Suprapubic skin (tissue), 4 donors: ENCODE data around the gene NLRP13. TPM values are rescaled to one million over a fixed set of nuclear protein-coding genes. Genes with fewer than 3 reads are reported as not detected.
"Not testable (repeated sequence)": the region's sequence is repeated elsewhere in the genome, so short reads cannot be mapped to it uniquely, and the experiment has no call there.

ENCODE experiments used
- DNase-seq, 2 donors: peaks; one replicate each; pipeline ENCODE4 v3.0.0-alpha.2; 2019; ENCODE audit warnings: low spot score in 2 of 2
- H3K27ac ChIP-seq: fragments of 200-600 bp; sonication (generic); one replicate; pipeline ENCODE4 v1.5.1; 2019
- H3K27me3 ChIP-seq: fragments of 200-600 bp; sonication (generic); one replicate; pipeline ENCODE4 v1.5.1; 2019
- H3K36me3 ChIP-seq: fragments of 200-600 bp; sonication (generic); one replicate; pipeline ENCODE4 v1.5.1; 2019
- H3K4me1 ChIP-seq: fragments of 200-600 bp; sonication (generic); one replicate; pipeline ENCODE4 v1.5.1; 2019
- H3K4me3 ChIP-seq: fragments of 200-600 bp; sonication (generic); one replicate; pipeline ENCODE4 v1.5.1; 2019; ENCODE audit warnings: mild to moderate bottlenecking
- H3K9me3 ChIP-seq: fragments of 200-600 bp; sonication (generic); one replicate; pipeline ENCODE4 v1.5.1; 2019
- CTCF ChIP-seq, 2 donors: fragments of 200-600 bp in 1 of 2; fragments of 450-650 bp in 1 of 2; sonication (generic) in 1 of 2; IDR thresholded peaks; one replicate each; pipeline ENCODE4 v1.5.1; 2016 to 2019; ENCODE audit warnings: antibody characterized with exemption in 2 of 2, mild to moderate bottlenecking in 1 of 2, moderate library complexity in 1 of 2
- EP300 ChIP-seq: sonication (generic); formaldehyde crosslinking; IDR thresholded peaks from one replicate; pipeline ENCODE4 v1.6.1; 2017; ENCODE audit warnings: antibody characterized with exemption
- POLR2A ChIP-seq, 2 donors: fragments of 450-650 bp; IDR thresholded peaks; one replicate each; pipeline ENCODE4 v1.6.1; 2017; ENCODE audit warnings: antibody characterized with exemption in 2 of 2, mild to moderate bottlenecking in 2 of 2, moderate library complexity in 2 of 2
- POLR2AphosphoS5 ChIP-seq, 3 donors: sonication (generic); formaldehyde crosslinking; IDR thresholded peaks; one replicate each; pipeline ENCODE4 v1.6.1; 2017; ENCODE audit warnings: antibody characterized with exemption in 3 of 3
- WGBS: methylation state at CpG from one replicate; pipeline ENCODE4 v1.1.5; 2018; 5-methylcytosine and 5-hydroxymethylcytosine counted together
- total RNA-seq, 4 donors: library from RNA; depleted of rRNA; stranded (reverse); fragments of >200 nt; gene quantifications; one replicate each; pipeline ENCODE4 v1.1.0, GENCODE V29; 2016

NLRP13 gene
- total RNA-seq, 4 donors from 2014 or later, result not detected

GRCh38 chr19:55930996-55931515 lies 1.1 kb downstream of the NLRP13 start:
- H3K4me3 ChIP-seq, result no peak overlapping the region
- no peak for DNase-seq
- H3K36me3 ChIP-seq, result no peaks in the 10 kb centered on the region
- H3K9me3 ChIP-seq, result peaks cover 5% of the 10 kb centered on the region
- no peaks in the 10 kb centered on the region for H3K27me3 ChIP-seq
- TF ChIP-seq CTCF (IDR thresholded peaks at IDR 0.05) (no peak), EP300 (no peak), POLR2AphosphoS5 (IDR thresholded peaks at IDR 0.05) (no peak), POLR2A (IDR thresholded peaks at IDR 0.05) (no peak)
- WGBS, result 83% methylated on average over 14 of the region's 14 CpGs
- H3K4me1 ChIP-seq, result no peaks in the 10 kb centered on the region
- H3K27ac ChIP-seq, result no peak overlapping the region

- H3K27me3 ChIP-seq, H3K4me1 ChIP-seq, H3K9me3 ChIP-seq, H3K36me3 ChIP-seq, H3K27ac ChIP-seq, H3K4me3 ChIP-seq, DNase-seq: not testable (repeated sequence)
- 95% methylated on average over 5 of the region's 5 CpGs for WGBS
Measured at GRCh38 chr19:55929258-55929657, 2.9 kb downstream of the NLRP13 start.

GRCh38 chr19:55927991-55928390 lies 4.1 kb downstream of the NLRP13 start:
- DNase-seq, result no peak

GRCh38 chr19:55923556-55923955 lies 8.6 kb downstream of the NLRP13 start:
- Histone ChIP-seq H3K27me3 (no peaks in the 10 kb centered on the region), H3K36me3 (no peaks in the 10 kb centered on the region), H3K9me3 (no peaks in the 10 kb centered on the region), H3K27ac (no peak overlapping the region), H3K4me1 (no peaks in the 10 kb centered on the region), H3K4me3 (no peak overlapping the region)
- no peak for DNase-seq
- WGBS, result 70% methylated on average over 5 of the region's 5 CpGs
- TF ChIP-seq POLR2A (IDR thresholded peaks at IDR 0.05), result no peak
- no peak for TF ChIP-seq POLR2AphosphoS5 (IDR thresholded peaks at IDR 0.05)
- no peak for TF ChIP-seq EP300
- TF ChIP-seq CTCF (IDR thresholded peaks at IDR 0.05), result no peak

More at GRCh38 chr19:55927991-55928390, 4.1 kb downstream of the NLRP13 start:
- H3K36me3 ChIP-seq, result no peaks in the 10 kb centered on the region
- TF ChIP-seq EP300, result no peak
- no peak for TF ChIP-seq CTCF (IDR thresholded peaks at IDR 0.05)
- no peak for TF ChIP-seq POLR2A (IDR thresholded peaks at IDR 0.05)
- no peak for TF ChIP-seq POLR2AphosphoS5 (IDR thresholded peaks at IDR 0.05)
- WGBS, result 74% methylated on average over 8 of the region's 8 CpGs
- H3K4me3 ChIP-seq, result no peak overlapping the region
- no peak overlapping the region for H3K27ac ChIP-seq
- peaks cover 5% of the 10 kb centered on the region for H3K9me3 ChIP-seq
- no peaks in the 10 kb centered on the region for H3K27me3 ChIP-seq
- H3K4me1 ChIP-seq, result no peaks in the 10 kb centered on the region

GRCh38 chr19:55913643-55914268 lies 18.4 kb downstream of the NLRP13 start:
- Histone ChIP-seq H3K4me3 (no peak overlapping the region), H3K9me3 (peaks cover 8% of the 10 kb centered on the region), H3K36me3 (no peaks in the 10 kb centered on the region), H3K27me3 (no peaks in the 10 kb centered on the region), H3K4me1 (no peaks in the 10 kb centered on the region), H3K27ac (no peak overlapping the region)
- 57% methylated on average over 9 of the region's 9 CpGs for WGBS
- no peak for DNase-seq
- TF ChIP-seq CTCF (IDR thresholded peaks at IDR 0.05) (no peak), POLR2AphosphoS5 (IDR thresholded peaks at IDR 0.05) (no peak), POLR2A (IDR thresholded peaks at IDR 0.05) (no peak), EP300 (no peak)

GRCh38 chr19:55912916-55913315 lies 19.2 kb downstream of the NLRP13 start:
- Histone ChIP-seq H3K27me3 (no peaks in the 10 kb centered on the region), H3K36me3 (no peaks in the 10 kb centered on the region), H3K4me1 (no peaks in the 10 kb centered on the region), H3K4me3 (no peak overlapping the region), H3K9me3 (peaks cover 8% of the 10 kb centered on the region), H3K27ac (no peak overlapping the region)
- 86% methylated on average over 7 of the region's 7 CpGs for WGBS
- DNase-seq, result no peak
- TF ChIP-seq POLR2AphosphoS5 (IDR thresholded peaks at IDR 0.05) (no peak), EP300 (no peak), CTCF (IDR thresholded peaks at IDR 0.05) (no peak), POLR2A (IDR thresholded peaks at IDR 0.05) (no peak)
